Activated CD4-positive, alpha-beta T cell treated with anti-CD3 and anti-CD28 coated beads, Interleukin-2, amount 10 ng/mL, durations not matched to agents 7 days and 5 days (primary cell): ENCODE measurements around the gene MCEE. TPM values are rescaled to one million over a fixed set of nuclear protein-coding genes. Genes with fewer than 3 reads are reported as not detected.
A peak's percentile ranks its signal among the peaks of the same experiment; 100 is the strongest.
"Not testable (repeated sequence)": the region's sequence is repeated elsewhere in the genome, so short reads cannot be mapped to it uniquely, and the experiment has no call there.

Experiments
- CTCF ChIA-PET: fragments of 350-600 bp; sonication (Branson Sonifier 250); formaldehyde crosslinking; loops from one replicate; lab custom pipeline; 2021; ENCODE audit warnings: antibody characterized with exemption; lab: Charles Lee
- POLR2A ChIA-PET: fragments of 350-600 bp; sonication (Branson Sonifier 250); formaldehyde crosslinking; loops from one replicate; lab custom pipeline; 2021; ENCODE audit warnings: antibody characterized with exemption; lab: Charles Lee
- DNase-seq: peaks from one replicate; pipeline ENCODE4 v3.0.0-alpha.2; 2020
- H3K27ac Mint-ChIP-seq: one replicate; pipeline ENCODE4 v1.8.0; 2021; ENCODE audit warnings: mild to moderate bottlenecking, moderate library complexity, mixed read lengths
- H3K27me3 Mint-ChIP-seq: one replicate; pipeline ENCODE4 v1.8.0; 2021; ENCODE audit warnings: mixed read lengths
- H3K36me3 Mint-ChIP-seq: one replicate; pipeline ENCODE4 v1.8.0; 2021; ENCODE audit warnings: low read depth, mixed read lengths
- H3K4me1 Mint-ChIP-seq: one replicate; pipeline ENCODE4 v1.8.0; 2021; ENCODE audit warnings: mixed read lengths
- H3K4me3 Mint-ChIP-seq: one replicate; pipeline ENCODE4 v1.8.0; 2021; ENCODE audit warnings: mild to moderate bottlenecking, moderate library complexity, mixed read lengths
- H3K9me3 Mint-ChIP-seq: one replicate; pipeline ENCODE4 v1.8.0; 2021; ENCODE audit warnings: mixed read lengths
- total RNA-seq, 2 experiments: library from RNA; stranded (reverse); gene quantifications; one replicate each; pipeline ENCODE4 v1.2.3, GENCODE V29; 2021

The MCEE gene
- total RNA-seq, 2 experiments from 2014 or later = 13.5 to 15.3 TPM

- peaks cover 38% of the 10 kb centered on the region for H3K36me3 Mint-ChIP-seq
- no peak overlapping the region for H3K27ac Mint-ChIP-seq
- H3K4me3 Mint-ChIP-seq = no peak overlapping the region
- no peaks in the 10 kb centered on the region for H3K4me1 Mint-ChIP-seq
- CTCF ChIA-PET = interaction anchor here (1.0 kb wide), 1 partner anchor 49 kb away, joined by 3 read pairs; no protein-coding TSS in a partner anchor
- no peaks in the 10 kb centered on the region for H3K27me3 Mint-ChIP-seq
- no peaks in the 10 kb centered on the region for H3K9me3 Mint-ChIP-seq
- POLR2A ChIA-PET = no interaction called here
- DNase-seq = no peak
Observed at GRCh38 chr2:71150082-71150816, 20.2 kb upstream of the MCEE start.

DNA sequence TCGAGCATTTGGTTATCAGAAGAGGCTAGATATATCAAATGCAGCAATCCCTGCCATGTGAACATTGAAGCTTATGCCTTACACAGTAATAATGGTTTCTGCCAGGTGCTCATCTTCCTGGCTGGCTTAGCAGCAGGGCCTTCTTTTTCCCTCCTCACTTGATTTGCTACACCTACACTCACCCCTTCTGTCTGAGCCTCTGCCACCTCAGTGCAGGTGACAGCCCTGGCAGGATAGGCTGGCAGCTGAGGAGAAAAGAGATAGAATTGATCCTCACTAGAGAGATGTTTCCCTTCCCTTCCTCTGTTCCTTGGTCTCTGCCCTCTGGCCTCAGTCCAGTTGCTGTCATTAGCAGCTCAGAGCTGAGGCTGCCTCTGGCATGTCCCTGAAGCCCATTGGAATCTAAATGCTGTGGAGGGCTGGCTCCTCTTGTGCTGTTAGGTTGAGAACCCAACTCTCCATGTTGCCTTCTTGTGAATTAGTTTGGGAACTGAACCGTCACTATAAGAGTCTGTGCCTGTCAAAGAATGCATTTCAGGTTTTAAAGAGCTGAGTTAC, 18.6 kb upstream of the MCEE start:
- POLR2A ChIA-PET = no interaction called here
- H3K27me3 Mint-ChIP-seq = no peaks in the 10 kb centered on the region

GRCh38 chr2:71143782-71144181, 13.8 kb upstream of the MCEE start:
- DNase-seq = no peak
- Mint-ChIP-seq H3K9me3 (no peaks in the 10 kb centered on the region), H3K4me3 (no peak overlapping the region), H3K36me3 (peaks cover 66% of the 10 kb centered on the region), H3K27ac (no peak overlapping the region), H3K27me3 (no peaks in the 10 kb centered on the region), H3K4me1 (no peaks in the 10 kb centered on the region)
- ChIA-PET POLR2A (no interaction called here), CTCF (interaction anchor here (1.6 kb wide), 1 partner anchor 12 kb away, joined by 5 read pairs; no protein-coding TSS in a partner anchor)

More for the DNA sequence above, 18.6 kb upstream of the MCEE start:
- CTCF ChIA-PET = interaction anchor here (0.9 kb wide), 1 partner anchor 18 kb away, joined by 3 read pairs; the partner anchor contains the start of gene MPHOSPH10
- H3K4me1 Mint-ChIP-seq = no peaks in the 10 kb centered on the region
- H3K36me3 Mint-ChIP-seq = peaks cover 50% of the 10 kb centered on the region
- H3K4me3 Mint-ChIP-seq = no peak overlapping the region
- no peak for DNase-seq
- H3K9me3 Mint-ChIP-seq = no peaks in the 10 kb centered on the region
- no peak overlapping the region for H3K27ac Mint-ChIP-seq

DNA sequence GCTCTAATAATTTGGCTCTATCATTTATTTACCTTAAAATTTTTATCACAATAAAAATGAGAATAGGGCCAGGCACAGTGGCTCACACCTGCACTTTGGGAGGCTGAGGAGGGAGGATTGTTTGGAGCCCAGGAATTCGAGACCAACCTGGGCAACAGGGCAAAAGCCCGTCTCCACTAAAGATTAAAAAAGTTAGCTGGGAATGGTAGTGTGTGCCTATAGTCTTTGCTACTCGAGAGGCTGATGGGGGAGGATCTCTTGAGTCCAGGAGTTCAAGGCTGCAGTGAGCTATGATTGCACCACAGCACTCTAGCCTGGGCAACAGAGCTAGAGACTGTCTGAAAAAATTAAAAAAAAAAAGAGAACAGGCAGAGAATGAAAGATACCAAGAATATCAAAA, 6.1 kb upstream of the MCEE start:
- DNase-seq = no peak
- H3K36me3 Mint-ChIP-seq = peaks cover 33% of the 10 kb centered on the region
- H3K27ac Mint-ChIP-seq = no peak overlapping the region
- H3K27me3 Mint-ChIP-seq = no peaks in the 10 kb centered on the region
- ChIA-PET POLR2A (no interaction called here), CTCF (no interaction called here)
- H3K4me3 Mint-ChIP-seq = no peak overlapping the region
- H3K9me3 Mint-ChIP-seq = no peaks in the 10 kb centered on the region
- no peaks in the 10 kb centered on the region for H3K4me1 Mint-ChIP-seq

DNA sequence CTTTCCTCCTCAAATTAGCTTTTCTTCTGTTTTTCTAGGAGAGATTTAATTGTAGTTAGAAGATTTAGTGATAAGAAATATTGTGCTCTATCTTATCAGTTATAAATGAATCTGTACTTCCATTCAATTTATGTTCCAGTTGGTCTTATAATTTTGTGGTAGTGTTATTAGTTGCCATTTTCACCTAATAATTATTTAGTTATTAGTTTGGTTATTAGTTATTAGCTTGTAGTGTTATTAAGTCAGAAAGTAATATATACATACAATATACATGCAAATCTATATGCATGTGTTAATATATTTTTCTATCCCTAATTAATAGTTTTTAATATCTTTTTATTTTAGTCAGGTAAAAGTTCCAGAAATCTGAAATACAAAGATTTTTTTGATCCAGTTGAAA, 3.6 kb upstream of the MCEE start:
- ChIA-PET POLR2A (no interaction called here), CTCF (no interaction called here)
- no peaks in the 10 kb centered on the region for H3K9me3 Mint-ChIP-seq
- peaks cover 5% of the 10 kb centered on the region for H3K4me1 Mint-ChIP-seq
- H3K27ac Mint-ChIP-seq = no peak overlapping the region
- no peak for DNase-seq
- no peaks in the 10 kb centered on the region for H3K27me3 Mint-ChIP-seq
- H3K4me3 Mint-ChIP-seq = no peak overlapping the region
- H3K36me3 Mint-ChIP-seq = peaks cover 21% of the 10 kb centered on the region

DNA sequence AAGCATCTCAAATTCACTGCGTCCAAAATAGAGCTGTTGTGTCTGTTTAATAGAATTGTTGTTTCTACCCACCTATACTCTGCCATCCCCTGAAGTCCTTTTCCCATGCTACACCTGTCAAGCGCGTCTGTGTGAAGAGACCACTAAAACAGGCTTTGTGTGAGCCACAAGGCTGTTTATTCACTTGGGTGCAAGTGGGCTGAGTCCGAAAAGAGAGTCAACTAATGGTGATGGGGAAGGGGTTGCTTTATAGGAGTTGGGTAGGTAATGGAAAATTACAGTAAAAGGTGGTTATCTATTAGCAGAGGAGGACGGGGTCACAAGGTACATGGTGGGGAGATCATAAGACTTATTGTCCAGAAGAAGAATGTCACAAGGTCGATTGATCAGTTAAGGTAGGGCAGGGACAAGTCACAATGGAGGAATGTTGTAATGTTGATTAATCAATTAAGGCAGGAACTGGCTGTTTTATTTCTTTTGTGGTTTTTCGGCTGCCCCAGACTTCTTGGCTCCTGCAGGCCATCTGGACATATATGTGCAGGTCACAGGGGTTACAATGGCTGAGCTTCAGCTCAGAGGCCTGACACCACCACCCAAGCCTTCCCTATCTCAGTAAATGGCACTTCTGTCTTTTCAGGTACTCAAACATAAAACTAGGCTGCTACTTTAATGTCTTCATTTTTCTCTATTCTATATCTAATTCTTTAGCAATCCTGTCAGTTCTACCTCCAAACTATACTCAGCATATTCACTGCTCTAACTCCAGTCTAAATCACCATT, 1.5 kb upstream of the MCEE start:
- H3K9me3 Mint-ChIP-seq, H3K4me3 Mint-ChIP-seq, H3K27me3 Mint-ChIP-seq, DNase-seq, H3K27ac Mint-ChIP-seq: not testable (repeated sequence)
- Mint-ChIP-seq H3K4me1 (peaks cover 12% of the 10 kb centered on the region), H3K36me3 (peaks cover 14% of the 10 kb centered on the region)
- ChIA-PET POLR2A (interaction anchor here (1.1 kb wide), 1 partner anchor 63 kb away, joined by 6 read pairs; the partner anchor contains the start of gene NAGK), CTCF (interaction anchor here (0.7 to 2.1 kb wide), 5 partner anchors 10 to 130 kb away, joined by 3 to 6 read pairs (median 4); no protein-coding TSS in a partner anchor)

- H3K36me3 Mint-ChIP-seq = peaks cover 9% of the 10 kb centered on the region
- H3K27me3 Mint-ChIP-seq = no peaks in the 10 kb centered on the region
- no peak overlapping the region for H3K4me3 Mint-ChIP-seq
- POLR2A ChIA-PET = interaction anchor here (1.1 kb wide), 1 partner anchor 62 kb away, joined by 6 read pairs; the partner anchor contains the start of gene NAGK
- CTCF ChIA-PET = interaction anchor here (0.5 to 2.1 kb wide), 5 partner anchors 10 to 201 kb away, joined by 3 to 6 read pairs (median 4); partner anchors contain the start of gene ZNF638
- H3K9me3 Mint-ChIP-seq = no peaks in the 10 kb centered on the region
- H3K27ac Mint-ChIP-seq = no peak overlapping the region
- H3K4me1 Mint-ChIP-seq = peaks cover 12% of the 10 kb centered on the region
- peak; percentile 26 for DNase-seq
Observed at GRCh38 chr2:71130905-71131244, 846 bp upstream of the MCEE start.

DNA sequence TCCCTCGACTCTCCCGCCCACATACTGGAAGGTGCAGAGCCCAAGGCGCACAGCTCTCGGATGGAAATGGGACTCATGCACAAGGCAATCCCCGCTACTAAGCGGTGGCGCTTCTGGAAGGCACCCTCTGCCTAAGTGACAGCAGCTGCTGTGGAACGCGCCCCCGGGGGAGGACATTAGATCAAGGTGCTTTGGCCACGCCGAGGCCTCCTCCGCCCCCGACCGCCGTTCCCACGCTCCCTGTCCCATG, 202 bp downstream of the MCEE start:
- Mint-ChIP-seq H3K9me3 (no peaks in the 10 kb centered on the region), H3K36me3 (peaks cover 8% of the 10 kb centered on the region), H3K27ac (no peak overlapping the region), H3K27me3 (no peaks in the 10 kb centered on the region), H3K4me3 (no peak overlapping the region), H3K4me1 (peaks cover 12% of the 10 kb centered on the region)
- ChIA-PET POLR2A (no interaction called here), CTCF (interaction anchor here (1.0 kb wide), 1 partner anchor 37 kb away, joined by 3 read pairs; no protein-coding TSS in a partner anchor)
- no peak for DNase-seq

DNA sequence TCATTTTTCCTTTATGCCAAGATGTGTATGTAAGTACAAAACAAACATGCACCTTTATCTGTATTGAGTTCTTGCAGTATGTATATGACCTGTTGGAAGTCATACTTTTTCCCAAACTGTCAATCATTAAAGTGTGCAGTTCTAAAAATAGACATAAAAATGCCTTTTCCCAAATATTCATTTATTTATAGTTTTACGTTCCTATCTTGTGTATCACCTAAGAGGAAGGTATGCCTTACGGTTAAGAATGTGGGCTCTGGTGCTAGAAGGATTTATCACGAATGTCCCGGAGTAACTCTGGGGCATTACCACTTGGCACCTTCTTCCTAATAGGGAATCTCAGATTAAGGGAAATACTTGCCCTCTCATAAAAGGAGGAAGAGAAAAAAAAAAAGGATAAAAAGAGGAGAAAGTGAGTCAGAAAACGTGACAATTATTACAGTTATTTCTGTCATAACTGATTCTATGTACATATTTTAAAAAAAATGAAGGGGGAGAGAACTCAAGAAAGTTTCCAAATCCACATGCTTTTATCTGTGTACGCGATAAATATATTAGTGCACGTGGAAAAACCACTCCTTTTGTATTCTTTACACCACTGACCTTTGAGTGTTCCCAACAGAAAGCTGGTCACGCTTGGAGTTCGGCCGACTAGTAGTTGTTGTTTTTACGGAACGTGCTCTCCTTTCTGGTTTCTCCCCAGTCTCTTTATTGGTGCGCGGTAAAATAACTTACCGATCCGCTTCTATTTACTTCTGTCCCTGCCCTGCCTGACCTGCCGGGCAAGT, 721 bp downstream of the MCEE start:
- CTCF ChIA-PET = interaction anchor here (1.0 kb wide), 1 partner anchor 37 kb away, joined by 3 read pairs; no protein-coding TSS in a partner anchor
- POLR2A ChIA-PET = no interaction called here
- peaks cover 5% of the 10 kb centered on the region for H3K36me3 Mint-ChIP-seq
- no peak for DNase-seq
- no peaks in the 10 kb centered on the region for H3K27me3 Mint-ChIP-seq
- H3K4me1 Mint-ChIP-seq = peaks cover 12% of the 10 kb centered on the region
- H3K4me3 Mint-ChIP-seq = no peak overlapping the region
- H3K27ac Mint-ChIP-seq = no peak overlapping the region
- no peaks in the 10 kb centered on the region for H3K9me3 Mint-ChIP-seq

DNA sequence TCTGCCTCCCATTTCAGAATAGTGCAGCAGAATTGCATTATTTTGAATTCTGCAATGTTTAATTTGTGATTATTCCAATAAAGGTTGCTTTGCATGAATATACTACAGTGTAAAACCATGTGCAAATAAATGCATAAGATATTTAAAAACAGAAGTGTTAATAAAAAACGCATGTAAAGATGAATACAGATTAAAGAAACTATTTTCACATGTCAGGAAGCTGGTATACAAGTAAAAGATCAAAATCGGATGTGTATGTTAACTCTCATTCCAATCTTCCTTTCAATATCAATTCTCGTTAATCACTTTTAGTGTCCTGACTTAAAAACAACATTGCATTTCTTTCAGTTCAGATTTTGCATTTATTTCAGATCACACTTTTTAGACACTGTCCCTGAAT, 3.1 kb downstream of the MCEE start:
- no peaks in the 10 kb centered on the region for H3K9me3 Mint-ChIP-seq
- DNase-seq = no peak
- H3K4me1 Mint-ChIP-seq = peaks cover 12% of the 10 kb centered on the region
- H3K27me3 Mint-ChIP-seq = no peaks in the 10 kb centered on the region
- H3K4me3 Mint-ChIP-seq = no peak overlapping the region
- peaks cover 16% of the 10 kb centered on the region for H3K36me3 Mint-ChIP-seq
- ChIA-PET CTCF (interaction anchor here (1.2 kb wide), 1 partner anchor 12 kb away, joined by 3 read pairs; no protein-coding TSS in a partner anchor), POLR2A (no interaction called here)
- H3K27ac Mint-ChIP-seq = no peak overlapping the region

DNA sequence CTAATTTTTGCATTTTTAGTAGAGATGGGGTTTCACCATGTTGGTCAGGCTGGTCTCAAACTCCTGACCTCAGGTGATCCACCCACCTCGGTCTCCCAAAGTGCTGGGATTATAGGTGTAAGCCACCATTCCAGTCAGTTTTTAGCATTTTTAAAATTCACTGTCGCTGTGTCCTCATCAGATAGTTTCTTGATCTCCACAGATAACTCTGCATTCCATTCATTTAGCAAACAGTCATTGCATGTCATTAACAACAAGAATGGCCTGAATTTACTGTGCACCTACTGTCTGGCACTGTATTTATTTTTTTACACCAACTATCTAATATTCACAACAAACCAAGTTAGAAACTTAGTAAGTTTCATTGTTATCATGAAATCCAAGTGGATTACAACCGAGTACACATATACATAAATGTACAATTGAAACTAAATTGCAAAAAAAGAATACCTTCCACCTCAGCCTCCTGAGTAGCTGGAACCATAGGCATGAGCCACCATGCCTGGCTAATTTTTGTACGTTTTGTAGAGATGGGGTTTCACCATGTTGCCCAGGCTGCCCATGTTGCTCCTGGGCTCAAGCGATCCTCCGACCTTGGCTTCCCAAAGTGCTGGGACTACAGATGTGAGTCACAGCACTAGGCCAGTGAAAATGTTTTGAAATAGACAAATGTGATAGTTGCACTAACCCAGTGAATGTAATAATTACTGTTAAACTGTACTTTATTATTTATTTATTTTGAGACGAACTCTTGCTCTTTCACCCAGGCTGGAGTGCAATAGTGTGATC, 4.3 kb downstream of the MCEE start:
- peaks cover 16% of the 10 kb centered on the region for H3K36me3 Mint-ChIP-seq
- no peaks in the 10 kb centered on the region for H3K27me3 Mint-ChIP-seq
- CTCF ChIA-PET = interaction anchor here (0.6 to 1.2 kb wide), 2 partner anchors 13 to 258 kb away, joined by 3 read pairs; no protein-coding TSS in a partner anchor
- H3K27ac Mint-ChIP-seq = no peak overlapping the region
- DNase-seq = no peak
- H3K9me3 Mint-ChIP-seq = no peaks in the 10 kb centered on the region
- H3K4me1 Mint-ChIP-seq = peaks cover 12% of the 10 kb centered on the region
- no peak overlapping the region for H3K4me3 Mint-ChIP-seq
- POLR2A ChIA-PET = no interaction called here
